Karpas-422 (cell line): Measurements from ENCODE around the gene TTLL10. TPM values are rescaled to one million over a fixed set of nuclear protein-coding genes. Genes with fewer than 3 reads are reported as not detected.

Source experiments
- DNase-seq: peaks from one replicate; pipeline ENCODE4 v3.0.0-alpha.2; 2015
- H2AFZ ChIP-seq: fragments of 200-600 bp; sonication (generic); 2 replicates; pipeline ENCODE4 v1.6.1; 2014; ENCODE audit warnings: antibody characterized with exemption, low read length, mixed read lengths
- H3K27ac ChIP-seq: fragments of 200-600 bp; sonication (generic); 2 replicates; pipeline ENCODE4 v1.5.1; 2014; ENCODE audit warnings: mild to moderate bottlenecking, low read length, moderate library complexity
- H3K27me3 ChIP-seq: fragments of 200-600 bp; sonication (generic); 2 replicates; pipeline ENCODE4 v1.6.1; 2014; ENCODE audit warnings: low read length, mixed read lengths
- H3K36me3 ChIP-seq: fragments of 200-600 bp; sonication (generic); 2 replicates; pipeline ENCODE4 v1.6.1; 2014; ENCODE audit warnings: low read length, mixed read lengths; ENCODE audit not compliant: insufficient read depth
- H3K4me1 ChIP-seq: fragments of 200-600 bp; sonication (generic); 2 replicates; pipeline ENCODE4 v1.6.1; 2014; ENCODE audit warnings: mild to moderate bottlenecking, low read length, mixed read lengths
- H3K4me2 ChIP-seq: fragments of 200-600 bp; sonication (generic); 2 replicates; pipeline ENCODE4 v1.6.1; 2014; ENCODE audit warnings: low read length, low read depth, mild to moderate bottlenecking; ENCODE audit not compliant: poor library complexity, severe bottlenecking
- H3K4me3 ChIP-seq: fragments of 200-600 bp; sonication (generic); 2 replicates; pipeline ENCODE4 v1.5.1; 2014; ENCODE audit warnings: mild to moderate bottlenecking, antibody characterized with exemption, low read length, mixed read lengths
- H3K79me2 ChIP-seq: fragments of 200-600 bp; sonication (generic); 2 replicates; pipeline ENCODE4 v1.6.1; 2014; ENCODE audit warnings: mild to moderate bottlenecking, low read length, mixed read lengths
- H3K9ac ChIP-seq: fragments of 200-600 bp; sonication (generic); 2 replicates; pipeline ENCODE4 v1.6.0; 2014; ENCODE audit warnings: low read length
- H3K9me2 ChIP-seq: fragments of 200-600 bp; sonication (generic), shearing (Covaris generic); replicated peaks from 2 replicates; pipeline ENCODE4 v1.6.0; 2014; ENCODE audit warnings: mild to moderate bottlenecking, low read length, moderate library complexity; ENCODE audit not compliant: insufficient read depth
- H3K9me3 ChIP-seq: fragments of 300-700, 200-600 bp; sonication (generic); 2 replicates; pipeline ENCODE4 v1.6.1; 2014; ENCODE audit warnings: low read length, mixed read lengths
- H4K20me1 ChIP-seq: fragments of 200-600 bp; sonication (generic); 2 replicates; pipeline ENCODE4 v1.6.1; 2014; ENCODE audit warnings: mild to moderate bottlenecking, antibody characterized with exemption, low read length, low read depth; ENCODE audit not compliant: insufficient read depth
- total RNA-seq: library from RNA; depleted of rRNA; stranded (reverse); fragments of >200 nt; shearing (Covaris generic); gene quantifications from 2 replicates; pipeline ENCODE4 v1.2.3, GENCODE V29; 2014; ENCODE audit warnings: low replicate concordance

TTLL10 gene
- total RNA-seq, 1 experiment from 2014 or later = not detected

GRCh38 chr1:1213345-1214265 is 39.9 kb downstream of the TTLL10 start, which contains the start of gene TNFRSF4:
Gene TNFRSF4, minus strand, starts transcription at chr1:1214153. Its CDS starts 26 bp downstream, at chr1:1214127.
- Histone ChIP-seq H4K20me1 (peaks cover 20% of the 10 kb centered on the region; the same call in 1 of the 2 replicates), H2AFZ (no peak within 1 kb of the TSS), H3K79me2 (no peaks in the 10 kb centered on the region), H3K4me3 (no peak within 1 kb of the TSS), H3K9me3 (no peaks in the 10 kb centered on the region), H3K36me3 (no peaks in the 10 kb centered on the region), H3K4me1 (peaks cover 5% of the 10 kb centered on the region), H3K9me2 (no peaks in the 10 kb centered on the region), H3K27me3 (no peaks in the 10 kb centered on the region), H3K9ac (no peak within 1 kb of the TSS), H3K4me2 (no peak within 1 kb of the TSS), H3K27ac (no peak within 1 kb of the TSS)
- no peak for DNase-seq

GRCh38 chr1:1215080-1215676 is 41.5 kb downstream of the TTLL10 start:
- Histone ChIP-seq H3K27ac (no peak overlapping the region), H4K20me1 (peaks cover 18% of the 10 kb centered on the region; the same call in 1 of the 2 replicates), H3K79me2 (no peaks in the 10 kb centered on the region), H3K4me1 (no peaks in the 10 kb centered on the region), H3K27me3 (no peaks in the 10 kb centered on the region), H3K4me2 (no peak overlapping the region), H3K36me3 (no peaks in the 10 kb centered on the region), H3K4me3 (no peak overlapping the region), H3K9me3 (no peaks in the 10 kb centered on the region), H2AFZ (no peak overlapping the region), H3K9me2 (no peaks in the 10 kb centered on the region), H3K9ac (no peak overlapping the region)
- DNase-seq = no peak

GRCh38 chr1:1215881-1216605 is 42.4 kb downstream of the TTLL10 start:
- no peak for DNase-seq
- no peaks in the 10 kb centered on the region for H3K9me2 ChIP-seq
- H3K36me3 ChIP-seq = no peaks in the 10 kb centered on the region
- H3K4me2 ChIP-seq = no peak overlapping the region
- no peak overlapping the region for H3K4me3 ChIP-seq
- H3K27me3 ChIP-seq = no peaks in the 10 kb centered on the region
- peaks cover 19% of the 10 kb centered on the region; the same call in 1 of the 2 replicates for H4K20me1 ChIP-seq
- no peaks in the 10 kb centered on the region for H3K9me3 ChIP-seq
- H3K27ac ChIP-seq = no peak overlapping the region
- H3K4me1 ChIP-seq = no peaks in the 10 kb centered on the region
- no peaks in the 10 kb centered on the region for H3K79me2 ChIP-seq
- no peak overlapping the region for H3K9ac ChIP-seq
- H2AFZ ChIP-seq = no peak overlapping the region

GRCh38 chr1:1216770-1217620 is 43.3 kb downstream of the TTLL10 start:
- DNase-seq = no peak
- Histone ChIP-seq H2AFZ (no peak overlapping the region), H3K9ac (no peak overlapping the region), H3K36me3 (no peaks in the 10 kb centered on the region), H3K9me2 (no peaks in the 10 kb centered on the region), H3K27me3 (no peaks in the 10 kb centered on the region), H3K27ac (no peak overlapping the region), H3K79me2 (no peaks in the 10 kb centered on the region), H3K4me3 (no peak overlapping the region), H3K4me1 (no peaks in the 10 kb centered on the region), H3K9me3 (no peaks in the 10 kb centered on the region), H3K4me2 (no peak overlapping the region), H4K20me1 (peaks cover 23% of the 10 kb centered on the region; the same call in 1 of the 2 replicates)

GRCh38 chr1:1217621-1218523 is 44.2 kb downstream of the TTLL10 start:
- Histone ChIP-seq H3K9ac (no peak overlapping the region), H3K4me2 (no peak overlapping the region), H3K4me1 (no peaks in the 10 kb centered on the region), H3K9me3 (no peaks in the 10 kb centered on the region), H3K36me3 (no peaks in the 10 kb centered on the region), H2AFZ (no peak overlapping the region), H4K20me1 (peaks cover 23% of the 10 kb centered on the region; the same call in 1 of the 2 replicates), H3K27me3 (no peaks in the 10 kb centered on the region), H3K4me3 (no peak overlapping the region), H3K27ac (no peak overlapping the region), H3K79me2 (no peaks in the 10 kb centered on the region), H3K9me2 (no peaks in the 10 kb centered on the region)
- DNase-seq = no peak

GRCh38 chr1:1218524-1219200 is 45.0 kb downstream of the TTLL10 start:
- no peak overlapping the region for H3K4me2 ChIP-seq
- H4K20me1 ChIP-seq = peaks cover 23% of the 10 kb centered on the region; the same call in 1 of the 2 replicates
- H3K9me2 ChIP-seq = no peaks in the 10 kb centered on the region
- DNase-seq = no peak
- no peak overlapping the region for H3K4me3 ChIP-seq
- H3K36me3 ChIP-seq = no peaks in the 10 kb centered on the region
- no peak overlapping the region for H2AFZ ChIP-seq
- no peaks in the 10 kb centered on the region for H3K27me3 ChIP-seq
- H3K27ac ChIP-seq = no peak overlapping the region
- H3K9me3 ChIP-seq = no peaks in the 10 kb centered on the region
- no peaks in the 10 kb centered on the region for H3K4me1 ChIP-seq
- H3K9ac ChIP-seq = no peak overlapping the region
- H3K79me2 ChIP-seq = no peaks in the 10 kb centered on the region
